HepG2 (cell line): ENCODE data around the gene IL1R1. TPM values are rescaled to one million over a fixed set of nuclear protein-coding genes. Genes with fewer than 3 reads are reported as not detected.
A peak's percentile ranks its signal among the peaks of the same experiment; 100 is the strongest.

Source experiments
- AGO2 ChIP-seq: fragments of 200-400 bp; formaldehyde crosslinking; optimal IDR thresholded peaks from 2 replicates; pipeline ENCODE3; 2017; ENCODE audit warnings: mild to moderate bottlenecking, low read depth, low read length, moderate library complexity
- NFE2L1 ChIP-seq: sonication (generic); formaldehyde crosslinking; IDR thresholded peaks from 2 replicates; pipeline ENCODE4 v1.4.0; 2020; ENCODE audit warnings: missing genetic modification reagents, mild to moderate bottlenecking, borderline replicate concordance
- RBFOX2 ChIP-seq: fragments of 200-400 bp; formaldehyde crosslinking; IDR thresholded peaks from 2 replicates; pipeline ENCODE4 v1.6.1; 2017; ENCODE audit warnings: low read depth, mild to moderate bottlenecking, low read length
- RFX5 ChIP-seq: IDR thresholded peaks from 2 replicates; pipeline ENCODE4 v1.6.1; 2011; ENCODE audit warnings: low read depth, low read length, improper control_type of control experiment
- THAP9 ChIP-seq: sonication (generic); formaldehyde crosslinking; IDR thresholded peaks from 2 replicates; pipeline ENCODE4; 2020; ENCODE audit warnings: missing genetic modification reagents, mild to moderate bottlenecking, borderline replicate concordance
- ZNF17 ChIP-seq: sonication (generic); formaldehyde crosslinking; IDR thresholded peaks from 2 replicates; pipeline ENCODE4 v1.5.0; 2020; ENCODE audit warnings: mild to moderate bottlenecking, missing genetic modification reagents
- polyA plus RNA-seq, 8 experiments: library from polyadenylated mRNA; depleted of rRNA in 3 of 8; stranded (reverse) in 7 of 8; unstranded in 1 of 8; fragments of >200 nt; fragmentation: Illumina TruSeq in 4 of 8; extraction: Trizol in 4 of 8; gene quantifications; 2 replicates each; pipeline versions ENCODE4 v1.2.1 to v1.2.3, GENCODE V29; 2011 to 2016; ENCODE audit warnings: low read depth in 4 of 8, missing spikeins in 1 of 8, mixed read lengths in 1 of 8; ENCODE audit not compliant: insufficient read depth in 1 of 8
- total RNA-seq, 5 experiments: library from RNA; depleted of rRNA; stranded (reverse); fragments of >200 nt; fragmentation: Illumina TruSeq; extraction: Trizol; gene quantifications; 2 replicates each; pipeline ENCODE4 v1.2.3, GENCODE V29; 2016; ENCODE audit warnings: low read depth in 1 of 5
- TF ChIP-seq, protein P1 (sequence below): sonication (generic); formaldehyde crosslinking; IDR thresholded peaks from 2 replicates; pipeline ENCODE4 v1.5.0; 2020; ENCODE audit warnings: mild to moderate bottlenecking, missing genetic modification reagents, borderline replicate concordance
- TF ChIP-seq, protein P2 (sequence below): sonication (generic); formaldehyde crosslinking; IDR thresholded peaks from 2 replicates; pipeline ENCODE4 v1.5.1; 2020; ENCODE audit warnings: mild to moderate bottlenecking, missing genetic modification reagents, moderate library complexity

Gene IL1R1
- total and polyA plus RNA-seq, 2 of the 13 experiments (the other 11 are each of a cell fraction or from before 2014, with no cell fraction given): 38.0 to 93.1 TPM

DNA sequence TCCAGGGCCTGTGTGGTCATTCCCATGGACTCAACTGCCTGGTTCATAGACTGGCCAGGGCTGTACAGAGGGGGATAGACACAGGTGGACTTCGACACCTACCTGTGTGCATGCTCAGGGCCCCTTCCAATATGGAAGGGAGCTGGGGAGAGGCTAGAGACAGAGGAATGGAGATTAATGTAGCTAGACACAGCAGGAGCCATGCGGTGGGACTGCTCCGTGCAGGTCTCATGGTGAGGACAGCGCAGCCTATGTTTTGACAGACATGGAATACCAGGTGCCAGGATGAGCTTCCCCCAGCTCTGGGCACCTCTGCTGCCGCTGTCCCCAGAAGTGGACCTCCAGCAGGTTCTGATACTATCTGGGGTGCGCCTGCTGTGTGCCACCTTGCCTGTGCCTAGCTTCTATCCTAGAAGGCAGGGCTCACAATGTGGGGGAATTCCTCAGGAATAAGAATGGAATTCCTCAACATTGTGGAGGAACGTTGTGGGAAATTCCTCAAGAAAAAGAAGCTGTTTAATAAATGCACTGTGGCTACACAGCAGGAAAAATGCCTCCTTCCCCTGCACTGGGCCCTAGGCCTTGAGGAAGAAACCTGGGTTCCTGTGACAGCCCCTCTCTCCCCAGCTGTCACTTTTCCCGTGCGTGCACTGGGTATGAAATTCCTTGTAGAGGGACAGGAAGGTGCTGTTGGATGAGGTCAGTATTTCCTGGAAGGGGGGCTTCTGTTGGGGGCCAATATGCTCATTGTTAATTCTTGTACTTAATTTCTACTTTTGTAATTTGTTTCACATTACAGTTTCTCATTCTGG lies 7.3 kb downstream of the IL1R1 start (continued):
- TF ChIP-seq, protein P1, sequence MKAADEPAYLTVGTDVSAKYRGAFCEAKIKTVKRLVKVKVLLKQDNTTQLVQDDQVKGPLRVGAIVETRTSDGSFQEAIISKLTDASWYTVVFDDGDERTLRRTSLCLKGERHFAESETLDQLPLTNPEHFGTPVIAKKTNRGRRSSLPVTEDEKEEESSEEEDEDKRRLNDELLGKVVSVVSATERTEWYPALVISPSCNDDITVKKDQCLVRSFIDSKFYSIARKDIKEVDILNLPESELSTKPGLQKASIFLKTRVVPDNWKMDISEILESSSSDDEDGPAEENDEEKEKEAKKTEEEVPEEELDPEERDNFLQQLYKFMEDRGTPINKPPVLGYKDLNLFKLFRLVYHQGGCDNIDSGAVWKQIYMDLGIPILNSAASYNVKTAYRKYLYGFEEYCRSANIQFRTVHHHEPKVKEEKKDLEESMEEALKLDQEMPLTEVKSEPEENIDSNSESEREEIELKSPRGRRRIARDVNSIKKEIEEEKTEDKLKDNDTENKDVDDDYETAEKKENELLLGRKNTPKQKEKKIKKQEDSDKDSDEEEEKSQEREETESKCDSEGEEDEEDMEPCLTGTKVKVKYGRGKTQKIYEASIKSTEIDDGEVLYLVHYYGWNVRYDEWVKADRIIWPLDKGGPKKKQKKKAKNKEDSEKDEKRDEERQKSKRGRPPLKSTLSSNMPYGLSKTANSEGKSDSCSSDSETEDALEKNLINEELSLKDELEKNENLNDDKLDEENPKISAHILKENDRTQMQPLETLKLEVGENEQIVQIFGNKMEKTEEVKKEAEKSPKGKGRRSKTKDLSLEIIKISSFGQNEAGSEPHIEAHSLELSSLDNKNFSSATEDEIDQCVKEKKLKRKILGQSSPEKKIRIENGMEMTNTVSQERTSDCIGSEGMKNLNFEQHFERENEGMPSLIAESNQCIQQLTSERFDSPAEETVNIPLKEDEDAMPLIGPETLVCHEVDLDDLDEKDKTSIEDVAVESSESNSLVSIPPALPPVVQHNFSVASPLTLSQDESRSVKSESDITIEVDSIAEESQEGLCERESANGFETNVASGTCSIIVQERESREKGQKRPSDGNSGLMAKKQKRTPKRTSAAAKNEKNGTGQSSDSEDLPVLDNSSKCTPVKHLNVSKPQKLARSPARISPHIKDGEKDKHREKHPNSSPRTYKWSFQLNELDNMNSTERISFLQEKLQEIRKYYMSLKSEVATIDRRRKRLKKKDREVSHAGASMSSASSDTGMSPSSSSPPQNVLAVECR: no peak
- TF ChIP-seq NFE2L1 (CRISPR knock-in tag) (0 out of 2 replicates have a peak, but pooled peaks have one; percentile 5), RFX5 (no peak), AGO2 (peak; percentile 50), THAP9 (CRISPR knock-in tag) (0 out of 2 replicates have a peak, but pooled peaks have one; percentile 31), RBFOX2 (peak; percentile 47; the same call in 1 of the 2 replicates), ZNF17 (CRISPR knock-in tag) (no peak)
- TF ChIP-seq, protein P2, sequence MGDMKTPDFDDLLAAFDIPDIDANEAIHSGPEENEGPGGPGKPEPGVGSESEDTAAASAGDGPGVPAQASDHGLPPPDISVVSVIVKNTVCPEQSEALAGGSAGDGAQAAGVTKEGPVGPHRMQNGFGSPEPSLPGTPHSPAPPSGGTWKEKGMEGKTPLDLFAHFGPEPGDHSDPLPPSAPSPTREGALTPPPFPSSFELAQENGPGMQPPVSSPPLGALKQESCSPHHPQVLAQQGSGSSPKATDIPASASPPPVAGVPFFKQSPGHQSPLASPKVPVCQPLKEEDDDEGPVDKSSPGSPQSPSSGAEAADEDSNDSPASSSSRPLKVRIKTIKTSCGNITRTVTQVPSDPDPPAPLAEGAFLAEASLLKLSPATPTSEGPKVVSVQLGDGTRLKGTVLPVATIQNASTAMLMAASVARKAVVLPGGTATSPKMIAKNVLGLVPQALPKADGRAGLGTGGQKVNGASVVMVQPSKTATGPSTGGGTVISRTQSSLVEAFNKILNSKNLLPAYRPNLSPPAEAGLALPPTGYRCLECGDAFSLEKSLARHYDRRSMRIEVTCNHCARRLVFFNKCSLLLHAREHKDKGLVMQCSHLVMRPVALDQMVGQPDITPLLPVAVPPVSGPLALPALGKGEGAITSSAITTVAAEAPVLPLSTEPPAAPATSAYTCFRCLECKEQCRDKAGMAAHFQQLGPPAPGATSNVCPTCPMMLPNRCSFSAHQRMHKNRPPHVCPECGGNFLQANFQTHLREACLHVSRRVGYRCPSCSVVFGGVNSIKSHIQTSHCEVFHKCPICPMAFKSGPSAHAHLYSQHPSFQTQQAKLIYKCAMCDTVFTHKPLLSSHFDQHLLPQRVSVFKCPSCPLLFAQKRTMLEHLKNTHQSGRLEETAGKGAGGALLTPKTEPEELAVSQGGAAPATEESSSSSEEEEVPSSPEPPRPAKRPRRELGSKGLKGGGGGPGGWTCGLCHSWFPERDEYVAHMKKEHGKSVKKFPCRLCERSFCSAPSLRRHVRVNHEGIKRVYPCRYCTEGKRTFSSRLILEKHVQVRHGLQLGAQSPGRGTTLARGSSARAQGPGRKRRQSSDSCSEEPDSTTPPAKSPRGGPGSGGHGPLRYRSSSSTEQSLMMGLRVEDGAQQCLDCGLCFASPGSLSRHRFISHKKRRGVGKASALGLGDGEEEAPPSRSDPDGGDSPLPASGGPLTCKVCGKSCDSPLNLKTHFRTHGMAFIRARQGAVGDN (CRISPR knock-in tag): peak; percentile 57
- TF ChIP-seq, all 625 proteins: peak for 14
